IMR-90 (cell line): Measurements from ENCODE around the gene RALGPS1. TPM values are rescaled to one million over a fixed set of nuclear protein-coding genes. Genes with fewer than 3 reads are reported as not detected.

Experiments
- ATAC-seq: fragments of 200-7000 bp; cut with Tn5 transposase; 2 replicates; pipeline ENCODE4 v1.9.1; 2020; ENCODE audit warnings: low read depth, mild to moderate bottlenecking, moderate library complexity
- BruUV-seq: library from RNA; stranded (reverse); fragments of 400-500 nt; replicated peaks from 2 replicates; lab custom pipeline; 2021; lab: Mats Ljungman, UMichigan
- CTCF ChIA-PET: fragments of 300-600 bp; formaldehyde crosslinking; extraction: SDS; loops from one replicate; lab custom pipeline; 2021; ENCODE audit warnings: antibody characterized with exemption; lab: Yijun Ruan, JAX
- POLR2A ChIA-PET: fragments of 300-600 bp; sonication (Branson Sonifier 250); formaldehyde crosslinking; loops from one replicate; lab custom pipeline; 2022; ENCODE audit warnings: antibody characterized with exemption; ENCODE audit not compliant: unreplicated experiment; lab: Charles Lee
- DNase-seq: peaks from one replicate; pipeline ENCODE4 v3.0.0; 2013
- H2AFZ ChIP-seq: replicated peaks from 2 replicates; pipeline ENCODE3; 2013; ENCODE audit warnings: low read length, mild to moderate bottlenecking; ENCODE audit not compliant: poor library complexity
- H2AK5ac ChIP-seq: 2 replicates; pipeline ENCODE4 v1.6.1; 2013; ENCODE audit warnings: low read depth, low read length, inconsistent platforms
- H2AK9ac ChIP-seq: replicated peaks from 2 replicates; pipeline ENCODE3; 2013; ENCODE audit warnings: mild to moderate bottlenecking, low read depth, low read length, moderate library complexity; ENCODE audit not compliant: poor library complexity
- H2BK120ac ChIP-seq: 2 replicates; pipeline ENCODE4 v1.6.1; 2013; ENCODE audit warnings: low read depth, low read length, inconsistent platforms
- H2BK15ac ChIP-seq: 3 replicates; pipeline ENCODE4 v1.6.1; 2013; ENCODE audit warnings: low read depth, low read length, inconsistent platforms
- H2BK20ac ChIP-seq: 2 replicates; pipeline ENCODE4 v1.6.1; 2013; ENCODE audit warnings: low read depth, mild to moderate bottlenecking, inconsistent platforms, low read length, moderate library complexity
- H2BK5ac ChIP-seq: 2 replicates; pipeline ENCODE4 v1.6.1; 2013; ENCODE audit warnings: mild to moderate bottlenecking, low read depth, low read length, inconsistent platforms; ENCODE audit not compliant: poor library complexity, severe bottlenecking
- H3K14ac ChIP-seq: replicated peaks from 2 replicates; pipeline ENCODE4 v1.6.1; 2013; ENCODE audit warnings: low read depth, low read length, inconsistent platforms
- H3K18ac ChIP-seq: 2 replicates; pipeline ENCODE4 v1.6.1; 2013; ENCODE audit warnings: low read depth, low read length, control low read depth
- H3K23ac ChIP-seq: 2 replicates; pipeline ENCODE4 v1.6.1; 2013; ENCODE audit warnings: low read depth, low read length, inconsistent platforms
- H3K27ac ChIP-seq: 2 replicates; pipeline ENCODE4 v1.5.1; 2013; ENCODE audit warnings: mild to moderate bottlenecking, control low read depth, low read length; ENCODE audit not compliant: insufficient read depth
- H3K27me3 ChIP-seq: 2 replicates; pipeline ENCODE4 v1.6.1; 2013; ENCODE audit warnings: low read length; ENCODE audit not compliant: control insufficient read depth, insufficient read depth
- H3K36me3 ChIP-seq: 2 replicates; pipeline ENCODE4 v1.6.1; 2013; ENCODE audit warnings: low read length, mixed read lengths; ENCODE audit not compliant: control insufficient read depth, insufficient read depth
- H3K4ac ChIP-seq: 2 replicates; pipeline ENCODE4 v1.6.1; 2013; ENCODE audit warnings: low read depth, low read length, inconsistent platforms
- H3K4me1 ChIP-seq: 2 replicates; pipeline ENCODE4 v1.6.1; 2013; ENCODE audit warnings: low read length, mixed read lengths; ENCODE audit not compliant: control insufficient read depth, insufficient read depth
- H3K4me2 ChIP-seq: 2 replicates; pipeline ENCODE4 v1.6.1; 2013; ENCODE audit warnings: low read depth, mild to moderate bottlenecking, control low read depth, low read length, moderate library complexity
- H3K4me3 ChIP-seq: 2 replicates; pipeline ENCODE4 v1.5.1; 2013; ENCODE audit warnings: low read depth, mild to moderate bottlenecking, control low read depth, low read length, moderate library complexity; ENCODE audit not compliant: insufficient read depth
- H3K56ac ChIP-seq: 2 replicates; pipeline ENCODE4 v1.6.1; 2013; ENCODE audit warnings: low read length, inconsistent platforms; ENCODE audit not compliant: insufficient read depth; ENCODE audit errors: extremely low read depth
- H3K79me1 ChIP-seq, 2 experiments: 2 replicates each; pipeline ENCODE4 v1.6.1; 2013; ENCODE audit warnings: low read length in 2 of 2, inconsistent platforms in 1 of 2, low read depth in 1 of 2
- H3K9ac ChIP-seq: 2 replicates; pipeline ENCODE4 v1.6.1; 2013; ENCODE audit warnings: low read depth, low read length, control low read depth
- H3K9me1 ChIP-seq: 2 replicates; pipeline ENCODE4 v1.6.1; 2013; ENCODE audit warnings: low read length, inconsistent platforms; ENCODE audit not compliant: insufficient read depth
- H3K9me3 ChIP-seq: 2 replicates; pipeline ENCODE4 v1.6.1; 2013; ENCODE audit warnings: low read length; ENCODE audit not compliant: control insufficient read depth, insufficient read depth
- H4K20me1 ChIP-seq: 2 replicates; pipeline ENCODE4 v1.6.1; 2013; ENCODE audit warnings: low read length, inconsistent platforms; ENCODE audit not compliant: insufficient read depth
- H4K5ac ChIP-seq: 2 replicates; pipeline ENCODE4 v1.6.1; 2013; ENCODE audit warnings: mild to moderate bottlenecking, low read depth, low read length, control low read depth
- H4K8ac ChIP-seq, 2 experiments: 2 replicates each; pipeline ENCODE4 v1.6.1; 2013; ENCODE audit warnings: low read depth in 2 of 2, low read length in 2 of 2, control low read depth in 1 of 2, inconsistent platforms in 1 of 2
- H4K91ac ChIP-seq: 2 replicates; pipeline ENCODE4 v1.6.1; 2013; ENCODE audit warnings: low read depth, low read length, inconsistent platforms; ENCODE audit not compliant: insufficient read depth
- BHLHE40 ChIP-seq: fragments of 150-350 bp; IDR thresholded peaks from 2 replicates; pipeline ENCODE4 v1.6.1; 2016; ENCODE audit warnings: mild to moderate bottlenecking, low read depth, low read length
- CEBPB ChIP-seq: IDR thresholded peaks from 2 replicates; pipeline ENCODE4 v1.6.1; 2012; ENCODE audit warnings: low read depth, low read length, improper control_type of control experiment
- CHD1 ChIP-seq: IDR thresholded peaks from 2 replicates; pipeline ENCODE4 v1.6.1; 2012; ENCODE audit warnings: low read depth, low read length, improper control_type of control experiment
- CTCF ChIP-seq: conservative IDR thresholded peaks from 2 replicates; pipeline ENCODE4 v1.5.1; 2012; ENCODE audit warnings: mild to moderate bottlenecking, low read depth, low read length, improper control_type of control experiment
- ELK1 ChIP-seq: fragments of 150-350 bp; IDR thresholded peaks from 2 replicates; pipeline ENCODE4 v1.6.1; 2016; ENCODE audit warnings: low read depth, mild to moderate bottlenecking, low read length, moderate library complexity, borderline replicate concordance
- FOS ChIP-seq: fragments of 150-350 bp; IDR thresholded peaks from 2 replicates; pipeline ENCODE4 v1.6.1; 2016; ENCODE audit warnings: low read depth, low read length
- MAFK ChIP-seq: IDR thresholded peaks from 2 replicates; pipeline ENCODE4 v1.6.1; 2012; ENCODE audit warnings: low read depth, low read length, improper control_type of control experiment
- MAZ ChIP-seq: IDR thresholded peaks from 2 replicates; pipeline ENCODE4 v1.6.1; 2012; ENCODE audit warnings: low read depth, mild to moderate bottlenecking, low read length, improper control_type of control experiment, moderate library complexity, borderline replicate concordance
- MXI1 ChIP-seq: IDR thresholded peaks from 2 replicates; pipeline ENCODE4 v1.6.1; 2012; ENCODE audit warnings: low read depth, mild to moderate bottlenecking, low read length, moderate library complexity, borderline replicate concordance
- NFE2L2 ChIP-seq: fragments of 150-350 bp; IDR thresholded peaks from 2 replicates; pipeline ENCODE4 v1.6.1; 2016; ENCODE audit warnings: low read depth, mild to moderate bottlenecking, low read length
- POLR2A ChIP-seq: IDR thresholded peaks from 2 replicates; pipeline ENCODE4 v1.6.1; 2012; ENCODE audit warnings: mild to moderate bottlenecking, low read depth, low read length
- RAD21 ChIP-seq: IDR thresholded peaks from 2 replicates; pipeline ENCODE4 v1.6.1; 2012; ENCODE audit warnings: low read length, improper control_type of control experiment
- RCOR1 ChIP-seq: IDR thresholded peaks from 2 replicates; pipeline ENCODE4 v1.6.1; 2012; ENCODE audit warnings: mild to moderate bottlenecking, low read length, improper control_type of control experiment; ENCODE audit not compliant: insufficient replicate concordance
- RFX5 ChIP-seq: IDR thresholded peaks from 2 replicates; pipeline ENCODE4 v1.8.0; 2012; ENCODE audit warnings: low read depth, mild to moderate bottlenecking, low read length, moderate library complexity
- SMC3 ChIP-seq: fragments of 150-350 bp; IDR thresholded peaks from 2 replicates; pipeline ENCODE4 v1.6.1; 2016; ENCODE audit warnings: low read depth, mild to moderate bottlenecking, antibody characterized with exemption, low read length, moderate library complexity
- USF2 ChIP-seq: fragments of 150-350 bp; IDR thresholded peaks from 2 replicates; pipeline ENCODE4 v1.6.1; 2017; ENCODE audit warnings: mild to moderate bottlenecking, antibody characterized with exemption, low read length, low read depth
- WGBS, 2 experiments: methylation state at CpG; one replicate each; pipeline versions ENCODE4 v1.1.5 to v1.1.7; 2013; ENCODE audit warnings: missing lambda C conversion rate in 2 of 2; ENCODE audit not compliant: insufficient read length in 1 of 2; ENCODE audit errors: extremely low coverage in 2 of 2; 5-methylcytosine and 5-hydroxymethylcytosine counted together
- dilution Hi-C: fragments of 300-500 bp; cut with HindIII; formaldehyde crosslinking; loops from one replicate; pipeline ENCODE4 v1.14.3; 2018; ENCODE audit warnings: low sequenced_read_pairs; ENCODE audit not compliant: unreplicated experiment
- in situ Hi-C: fragments of 300-500 bp; cut with MboI; formaldehyde crosslinking; loops from 3 replicates; pipeline ENCODE4 v1.14.3; 2019; ENCODE audit warnings: low sequenced_read_pairs, inconsistent platforms, mixed read lengths
- intact Hi-C: fragments of 100-400 bp; cut with micrococcal nuclease; formaldehyde crosslinking; loops from 2 replicates; pipeline ENCODE4 v1.10.0; 2022
- polyA plus RNA-seq, 3 experiments: library from polyadenylated mRNA; depleted of rRNA; stranded (reverse); fragments of >200 nt; gene quantifications; 2 replicates each; pipeline ENCODE4 v1.2.3, GENCODE V29; 2012; ENCODE audit warnings: low replicate concordance in 1 of 3
- total RNA-seq: library from RNA; depleted of rRNA; stranded (reverse); fragments of >200 nt; gene quantifications from 2 replicates; pipeline ENCODE4 v1.2.3, GENCODE V29; 2012

RALGPS1 gene
- total and polyA plus RNA-seq, 2 of the 4 experiments (the other 2 are of a cell fraction), result 0.90 to 2.8 TPM

- Histone ChIP-seq H3K14ac (no peak overlapping the region), H3K36me3 (no peaks in the 10 kb centered on the region), H4K20me1 (no peaks in the 10 kb centered on the region), H3K23ac (no peak overlapping the region), H3K27ac (no peak overlapping the region), H3K4me2 (no peak overlapping the region), H3K27me3 (no peaks in the 10 kb centered on the region), H2BK20ac (no peak overlapping the region), H3K9ac (no peak overlapping the region), H4K91ac (no peak overlapping the region), H3K56ac (no peak overlapping the region), H4K5ac (no peak overlapping the region), H2BK5ac (no peak overlapping the region), H3K4ac (no peak overlapping the region), H2BK15ac (no peak overlapping the region), H4K8ac (no peak overlapping the region), H2AK5ac (no peak overlapping the region), H3K9me3 (no peaks in the 10 kb centered on the region), H2AK9ac (no peak overlapping the region), H2BK120ac (no peak overlapping the region), H3K4me3 (no peak overlapping the region), H3K9me1 (no peaks in the 10 kb centered on the region), H3K79me1 (no peaks in the 10 kb centered on the region), H3K18ac (no peak overlapping the region), H3K4me1 (no peaks in the 10 kb centered on the region), H2AFZ (no peak overlapping the region)
- no peak for ATAC-seq
- ChIA-PET CTCF (interaction anchor here (1.1 kb wide), 1 partner anchor 10 kb away, joined by 3 read pairs; no protein-coding TSS in a partner anchor), POLR2A (no interaction called here)
- TF ChIP-seq NFE2L2, result no peak
- TF ChIP-seq RCOR1, result no peak
- TF ChIP-seq MXI1, result no peak
- no peak for TF ChIP-seq SMC3
- no peak for TF ChIP-seq CHD1
- TF ChIP-seq MAZ, result no peak
- TF ChIP-seq ELK1, result no peak
- TF ChIP-seq MAFK, result no peak
- TF ChIP-seq POLR2A, result no peak
- TF ChIP-seq RAD21, result no peak
- TF ChIP-seq FOS, result no peak
- no peak for TF ChIP-seq CTCF
- no peak for TF ChIP-seq USF2
- TF ChIP-seq BHLHE40, result no peak
- no peak for TF ChIP-seq CEBPB
- TF ChIP-seq RFX5, result no peak
- BruUV-seq, result no TSS peak
- dilution Hi-C loops, result no loop called here
- DNase-seq, result no peak
- intact Hi-C loops, result no loop called here
- no CpG with 5 or more reads among the region's 2 CpGs for WGBS, 2 experiments
- in situ Hi-C loops, result no loop called here
These were observed 84.9 kb downstream of the RALGPS1 start for GRCh38 chr9:126999315-127000068.
